SK-MEL-5 (cell line): Measurements from ENCODE around the gene CES2. TPM values are rescaled to one million over a fixed set of nuclear protein-coding genes. Genes with fewer than 3 reads are reported as not detected.
"Not testable (repeated sequence)": the region's sequence is repeated elsewhere in the genome, so short reads cannot be mapped to it uniquely, and the experiment has no call there.

Experiments used
- DNase-seq: peaks from one replicate; pipeline ENCODE4 v3.0.0-alpha.2; 2016; ENCODE audit warnings: low read depth, low spot score
- in situ Hi-C: cut with HindIII; loops from 2 replicates; pipeline ENCODE4 v1.10.0; 2016; ENCODE audit warnings: low sequenced_read_pairs, high pct_unique_total_duplicates, low pct_unique_long_range_greater_than_20kb
- total RNA-seq: library from RNA; depleted of rRNA; stranded (reverse); fragments of >200 nt; shearing (Covaris generic); gene quantifications from 2 replicates; pipeline ENCODE4 v1.2.3, GENCODE V29; 2014

CES2 gene
- total RNA-seq, 1 experiment from 2014 or later, result 14.8 TPM

GRCh38 chr16:66956154-66956457 is 20.8 kb downstream of the CES2 start:
- DNase-seq, in situ Hi-C loops: not testable (repeated sequence)

GRCh38 chr16:66958857-66959703 is 23.8 kb downstream of the CES2 start:
- in situ Hi-C loops, result no loop called here
- DNase-seq, result no peak

- DNase-seq, result no peak
- in situ Hi-C loops, result no loop called here
These were observed 24.4 kb downstream of the CES2 start for GRCh38 chr16:66959704-66960161.

GRCh38 chr16:66960270-66960669 is 25.0 kb downstream of the CES2 start:
- no peak for DNase-seq
- in situ Hi-C loops, result no loop called here

GRCh38 chr16:66961065-66961744 is 25.9 kb downstream of the CES2 start, which contains the start of gene CES3:
CES3 (plus strand) TSS chr16:66961266; CDS start chr16:66961308, 42 bp downstream.
- in situ Hi-C loops, result no loop called here
- DNase-seq, result peak; percentile 83

GRCh38 chr16:66961914-66962313 is 26.6 kb downstream of the CES2 start:
- no peak for DNase-seq
- in situ Hi-C loops, result no loop called here

GRCh38 chr16:66964049-66964448 is 28.7 kb downstream of the CES2 start:
- in situ Hi-C loops, result no loop called here
- DNase-seq, result no peak

GRCh38 chr16:66968847-66969246 is 33.5 kb downstream of the CES2 start:
- in situ Hi-C loops, result no loop called here
- DNase-seq, result no peak

GRCh38 chr16:66970775-66971720 is 35.7 kb downstream of the CES2 start:
- in situ Hi-C loops, result no loop called here
- no peak for DNase-seq

- no peak for DNase-seq
- in situ Hi-C loops, result no loop called here
These were observed 37.7 kb downstream of the CES2 start for GRCh38 chr16:66972983-66973382.

- DNase-seq, result no peak
- in situ Hi-C loops, result no loop called here
These were observed 38.4 kb downstream of the CES2 start for GRCh38 chr16:66973716-66974115.

- DNase-seq, in situ Hi-C loops: not testable (repeated sequence)
These were observed 39.0 kb downstream of the CES2 start for GRCh38 chr16:66974156-66974931.

- in situ Hi-C loops, result not testable (repeated sequence)
These were observed 39.6 kb downstream of the CES2 start for GRCh38 chr16:66974932-66975246.

GRCh38 chr16:66975302-66975893 is 40.1 kb downstream of the CES2 start:
- DNase-seq, result no peak
- in situ Hi-C loops, result no loop called here

More at GRCh38 chr16:66974932-66975246, 39.6 kb downstream of the CES2 start:
- DNase-seq, result not testable (repeated sequence)

- DNase-seq, result no peak
- in situ Hi-C loops, result no loop called here
These were observed 41.4 kb downstream of the CES2 start for GRCh38 chr16:66976746-66977145.

- in situ Hi-C loops, result no loop called here
- peak; percentile 79 for DNase-seq
These were observed 42.2 kb downstream of the CES2 start for GRCh38 chr16:66977341-66978113.
